Posterior vena cava (tissue), 2 donors: ENCODE measurements around the gene SNF8. TPM values are rescaled to one million over a fixed set of nuclear protein-coding genes. Genes with fewer than 3 reads are reported as not detected.
A peak's percentile ranks its signal among the peaks of the same experiment; 100 is the strongest.
"Not testable (repeated sequence)": the region's sequence is repeated elsewhere in the genome, so short reads cannot be mapped to it uniquely, and the experiment has no call there.

Experiments
- DNase-seq: peaks from one replicate; pipeline ENCODE4 v3.0.0-alpha.2; 2020; ENCODE audit warnings: low spot score
- intact Hi-C, 2 donors: fragments of 100-400 bp; cut with DNase I; formaldehyde crosslinking; loops; one replicate each; pipeline versions ENCODE4 v1.14.1 to v1.14.2; 2022 to 2023
- long read RNA-seq, 2 donors: library from polyadenylated mRNA; unstranded; transcript quantifications; one replicate each; pipeline ENCODE4 v2.0.0, GENCODE V29; 2020 to 2021
- total RNA-seq, 2 donors: library from RNA; stranded (reverse); fragmentation: NEBNext Ultra II Directional; extraction: Animal tissue kit (Norgen Biotek cat#: 25700); gene quantifications; one replicate each; pipeline ENCODE4 v1.2.1, GENCODE V29; 2021
- donor health status: DM: yes; HTN: yes; CAD: no.
- donor health status: DM: yes; HTN: yes; CAD: no.

SNF8 gene
- 10 to 100 TPM; 71.3 to 80.3 TPM for total RNA-seq
- long read RNA-seq, donor 1, transcript SNF8-202 (8 exons, 2,319 nt): major isoform, 23 of 25 reads
- long read RNA-seq, donor 1, partial matches to known transcripts: 1 of 25 reads
- long read RNA-seq, donor 1, other reads (novel, unspliced or antisense): 0 of 25 reads
- long read RNA-seq, donor 2, transcript SNF8-202 (8 exons, 2,319 nt): major isoform, 12 of 14 reads
- long read RNA-seq, donor 2, partial matches to known transcripts: 0 of 14 reads
- long read RNA-seq, donor 2, other reads (novel, unspliced or antisense): 0 of 14 reads

- intact Hi-C loops: no loop called here
- peak; percentile 98 for DNase-seq
These were observed at the start of gene SNF8 for GRCh38 chr17:48944515-48945260. Gene SNF8, minus strand, starts transcription at chr17:48944842. Its CDS starts 108 bp downstream, at chr17:48944734.

- intact Hi-C loops: no loop called here
- no peak for DNase-seq
These were observed 49.3 kb upstream of the SNF8 start for GRCh38 chr17:48993951-48994350.

GRCh38 chr17:48993305-48993704 is 48.7 kb upstream of the SNF8 start:
- intact Hi-C loops: no loop called here
- DNase-seq: no peak

GRCh38 chr17:48992444-48992843 is 47.8 kb upstream of the SNF8 start:
- intact Hi-C loops: no loop called here
- DNase-seq: no peak

GRCh38 chr17:48990882-48991357 is 46.3 kb upstream of the SNF8 start:
- intact Hi-C loops: no loop called here
- no peak for DNase-seq

- intact Hi-C loops: no loop called here
- DNase-seq: no peak
These were observed 44.5 kb upstream of the SNF8 start for GRCh38 chr17:48989100-48989499.

- intact Hi-C loops: no loop called here
- DNase-seq: no peak
These were observed 41.0 kb upstream of the SNF8 start for GRCh38 chr17:48985436-48986245.

GRCh38 chr17:48981927-48982539 is 37.4 kb upstream of the SNF8 start:
- DNase-seq: no peak
- intact Hi-C loops: no loop called here

GRCh38 chr17:48973806-48974205 is 29.2 kb upstream of the SNF8 start:
- intact Hi-C loops: no loop called here
- DNase-seq: no peak

GRCh38 chr17:48972749-48973097 is 28.1 kb upstream of the SNF8 start:
- intact Hi-C loops: no loop called here
- no peak for DNase-seq

GRCh38 chr17:48970865-48971687 is 26.4 kb upstream of the SNF8 start:
- DNase-seq: no peak
- intact Hi-C loops: no loop called here

GRCh38 chr17:48970224-48970623 is 25.6 kb upstream of the SNF8 start:
- intact Hi-C loops: no loop called here
- DNase-seq: no peak

GRCh38 chr17:48961516-48962233 is 17.0 kb upstream of the SNF8 start:
- intact Hi-C loops: no loop called here

GRCh38 chr17:48960834-48961515 is 16.3 kb upstream of the SNF8 start:
- intact Hi-C loops: no loop called here
- no peak for DNase-seq

More at GRCh38 chr17:48961516-48962233, 17.0 kb upstream of the SNF8 start:
- no peak for DNase-seq

GRCh38 chr17:48954300-48954755 is 9.7 kb upstream of the SNF8 start:
- intact Hi-C loops: no loop called here
- no peak for DNase-seq

- DNase-seq: no peak
- intact Hi-C loops: no loop called here
These were observed 8.3 kb upstream of the SNF8 start for GRCh38 chr17:48952904-48953303.

GRCh38 chr17:48951572-48951971 is 6.9 kb upstream of the SNF8 start:
- DNase-seq: no peak
- intact Hi-C loops: no loop called here

- intact Hi-C loops, DNase-seq: not testable (repeated sequence)
These were observed 614 bp upstream of the SNF8 start for GRCh38 chr17:48945261-48945651.
